Thyroid gland (tissue), 4 donors: ENCODE results near the gene IPMK. TPM values are rescaled to one million over a fixed set of nuclear protein-coding genes. Genes with fewer than 3 reads are reported as not detected.

Experiments used
- DNase-seq, 2 donors: peaks; one replicate each; pipeline ENCODE4 v3.0.0-alpha.2; 2019
- H3K27ac ChIP-seq, 3 donors: fragments of 200-600 bp; sonication (generic); 1 replicate in 2 of 3; 2 replicates in 1 of 3; pipeline ENCODE4 v1.5.1; 2016 to 2019; ENCODE audit warnings: mild to moderate bottlenecking in 1 of 3, moderate library complexity in 1 of 3
- H3K27me3 ChIP-seq: fragments of 200-600 bp; sonication (generic); one replicate; pipeline ENCODE4 v1.5.1; 2019
- H3K36me3 ChIP-seq, 2 donors: fragments of 200-600 bp; sonication (generic); one replicate each; pipeline ENCODE4 v1.5.1; 2016 to 2019
- H3K4me1 ChIP-seq, 2 donors: fragments of 200-600 bp; sonication (generic); one replicate each; pipeline ENCODE4 v1.5.1; 2017 to 2019
- H3K4me3 ChIP-seq, 3 donors: fragments of 200-600 bp; sonication (generic); replicated peaks in 1 of 3; 1 replicate in 2 of 3; 2 replicates in 1 of 3; pipeline ENCODE4 v1.5.1; 2016; ENCODE audit warnings: mild to moderate bottlenecking in 1 of 3
- H3K9me3 ChIP-seq: fragments of 200-600 bp; sonication (generic); one replicate; pipeline ENCODE4 v1.5.1; 2017
- POLR2A ChIP-seq, 2 donors: fragments of 450-650 bp; IDR thresholded peaks; one replicate each; pipeline ENCODE4 v1.6.1; 2017; ENCODE audit warnings: antibody characterized with exemption in 2 of 2, mild to moderate bottlenecking in 2 of 2, moderate library complexity in 1 of 2
- WGBS, 2 donors: methylation state at CpG; one replicate each; pipeline ENCODE4 v1.1.5; 2017; 5-methylcytosine and 5-hydroxymethylcytosine counted together
- intact Hi-C: fragments of 100-400 bp; cut with DNase I; formaldehyde crosslinking; loops from one replicate; pipeline ENCODE4 v1.15.1; 2023
- total RNA-seq, 4 donors: library from RNA; depleted of rRNA; stranded (reverse); fragments of >200 nt; gene quantifications; one replicate each; pipeline ENCODE4 v1.2.3, GENCODE V29; 2016
- TF ChIP-seq, protein P1 (sequence below), 6 experiments: fragments of 200-600 bp in 3 of 6; fragments of 450-650 bp in 3 of 6; sonication (generic) in 3 of 6; IDR thresholded peaks; one replicate each; pipeline ENCODE4 v1.5.1; 2016 to 2019; ENCODE audit warnings: antibody characterized with exemption in 6 of 6, mild to moderate bottlenecking in 2 of 6, inconsistent platforms in 1 of 6, moderate library complexity in 1 of 6

The IPMK gene
- 10 to 100 TPM in 1 of 4 donors, 1 to 10 TPM in 3; 6.3 to 11.7 (median 8.5) TPM for total RNA-seq

DNA sequence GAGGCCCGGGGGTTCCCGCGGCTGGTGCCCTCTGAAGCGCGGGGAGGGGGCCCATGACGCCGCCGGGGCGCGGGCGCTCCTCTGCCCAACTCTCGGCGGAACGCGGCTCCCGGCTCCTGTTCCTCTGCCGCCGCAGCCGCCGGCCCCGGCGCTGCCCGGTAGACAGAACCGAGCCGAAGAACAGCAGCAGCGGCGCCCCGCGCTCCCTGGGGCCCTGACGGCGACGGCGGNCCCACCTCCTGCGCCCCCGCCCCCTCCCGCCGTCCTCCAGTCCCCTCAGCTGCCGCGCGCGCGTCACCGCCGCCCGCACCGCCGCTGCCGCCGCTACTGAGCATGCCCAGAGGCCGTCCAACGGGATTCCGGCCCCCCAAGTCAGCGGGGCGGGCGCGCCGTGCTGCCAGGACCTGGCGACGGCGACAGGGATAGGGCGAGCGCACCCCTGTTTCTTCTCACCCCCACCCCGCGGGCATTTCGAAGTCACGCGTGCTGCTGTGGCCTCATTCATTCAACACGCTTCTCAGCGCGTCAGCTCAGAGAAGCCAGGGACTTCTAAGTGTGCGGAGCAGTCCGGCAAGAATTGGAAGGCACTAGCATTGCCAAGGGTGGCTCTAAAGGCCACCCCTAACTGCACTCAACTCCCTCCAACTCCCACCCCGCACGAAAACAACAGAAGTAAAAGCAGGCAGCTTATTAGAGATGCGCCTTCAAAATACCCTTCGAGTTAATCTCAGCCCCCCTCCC is at the start of gene IPMK:
Gene IPMK (minus strand): TSS at position 182 of the 741 bp plus-strand sequence. CDS start 283 bp downstream, outside the sequence.
- no peaks in the 10 kb centered on the region for H3K27me3 ChIP-seq
- WGBS, 2 donors = 1 to 3% methylated on average over 11 to 38 of the region's 76 CpGs
- no peaks in the 10 kb centered on the region for H3K36me3 ChIP-seq
- intact Hi-C loops = no loop called here
- H3K4me3 ChIP-seq = peak within 1 kb of the TSS; percentile 66 to 80 (median 78)
- TF ChIP-seq, protein P1, sequence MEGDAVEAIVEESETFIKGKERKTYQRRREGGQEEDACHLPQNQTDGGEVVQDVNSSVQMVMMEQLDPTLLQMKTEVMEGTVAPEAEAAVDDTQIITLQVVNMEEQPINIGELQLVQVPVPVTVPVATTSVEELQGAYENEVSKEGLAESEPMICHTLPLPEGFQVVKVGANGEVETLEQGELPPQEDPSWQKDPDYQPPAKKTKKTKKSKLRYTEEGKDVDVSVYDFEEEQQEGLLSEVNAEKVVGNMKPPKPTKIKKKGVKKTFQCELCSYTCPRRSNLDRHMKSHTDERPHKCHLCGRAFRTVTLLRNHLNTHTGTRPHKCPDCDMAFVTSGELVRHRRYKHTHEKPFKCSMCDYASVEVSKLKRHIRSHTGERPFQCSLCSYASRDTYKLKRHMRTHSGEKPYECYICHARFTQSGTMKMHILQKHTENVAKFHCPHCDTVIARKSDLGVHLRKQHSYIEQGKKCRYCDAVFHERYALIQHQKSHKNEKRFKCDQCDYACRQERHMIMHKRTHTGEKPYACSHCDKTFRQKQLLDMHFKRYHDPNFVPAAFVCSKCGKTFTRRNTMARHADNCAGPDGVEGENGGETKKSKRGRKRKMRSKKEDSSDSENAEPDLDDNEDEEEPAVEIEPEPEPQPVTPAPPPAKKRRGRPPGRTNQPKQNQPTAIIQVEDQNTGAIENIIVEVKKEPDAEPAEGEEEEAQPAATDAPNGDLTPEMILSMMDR (IDR thresholded peaks at IDR 0.05) = no peak
- peak; percentile 48 to 76 for TF ChIP-seq POLR2A (IDR thresholded peaks at IDR 0.05)
- peaks cover 0 to 7% of the 10 kb centered on the region in 2 donors for H3K4me1 ChIP-seq
- peak within 1 kb of the TSS; percentile 77 to 95 (median 94) for H3K27ac ChIP-seq
- no peaks in the 10 kb centered on the region for H3K9me3 ChIP-seq
- peak; percentile 96 for DNase-seq

DNA sequence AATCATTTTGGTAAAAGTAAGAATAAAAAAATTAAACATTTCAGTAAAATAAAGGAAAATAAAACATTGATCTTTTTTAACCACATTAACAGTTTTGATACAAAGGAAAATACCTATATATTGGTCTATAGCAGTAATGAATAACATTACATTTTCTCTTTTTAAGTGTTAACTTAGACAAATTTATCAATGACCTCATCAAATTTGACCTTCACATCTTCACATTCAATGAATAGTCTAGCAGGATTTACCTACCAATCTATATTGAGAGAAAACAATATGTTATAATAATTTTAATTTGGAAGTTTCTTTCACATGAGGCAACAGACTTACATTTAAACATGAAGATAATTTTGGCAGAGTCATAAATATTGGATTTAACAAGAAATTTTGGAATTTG is 49.2 kb upstream of the IPMK start:
- Histone ChIP-seq H3K4me3 (no peak overlapping the region), H3K27ac (no peak overlapping the region), H3K27me3 (no peaks in the 10 kb centered on the region), H3K4me1 (no peaks in the 10 kb centered on the region), H3K9me3 (no peaks in the 10 kb centered on the region), H3K36me3 (no peaks in the 10 kb centered on the region)
- no peak for DNase-seq
- intact Hi-C loops = no loop called here
- TF ChIP-seq, protein P1 (IDR thresholded peaks at IDR 0.05) = no peak
- no peak for TF ChIP-seq POLR2A (IDR thresholded peaks at IDR 0.05)

DNA sequence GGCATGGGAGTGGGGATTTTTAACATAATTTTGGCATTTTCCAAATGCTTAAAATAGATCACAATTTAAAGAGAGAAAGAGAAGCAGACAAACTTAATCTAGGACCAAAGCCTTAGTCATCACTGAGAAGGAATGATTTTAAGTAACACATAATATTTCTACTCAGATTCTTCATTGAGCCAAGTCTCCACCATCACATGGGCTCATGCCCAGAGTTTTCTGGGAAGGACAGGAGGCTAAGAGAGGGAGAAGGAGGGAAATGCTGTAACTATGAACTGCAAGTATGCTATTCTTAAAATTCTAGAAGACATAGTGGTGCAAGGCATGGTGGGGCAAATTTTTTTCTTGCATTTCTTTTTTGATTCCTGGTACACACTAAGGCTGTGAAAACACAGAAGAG is 43.3 kb upstream of the IPMK start:
- Histone ChIP-seq H3K36me3 (no peaks in the 10 kb centered on the region), H3K27me3 (no peaks in the 10 kb centered on the region), H3K4me1 (no peaks in the 10 kb centered on the region), H3K9me3 (no peaks in the 10 kb centered on the region), H3K4me3 (no peak overlapping the region), H3K27ac (no peak overlapping the region)
- no peak for TF ChIP-seq POLR2A (IDR thresholded peaks at IDR 0.05)
- TF ChIP-seq, protein P1 (IDR thresholded peaks at IDR 0.05) = no peak
- DNase-seq = no peak
- intact Hi-C loops = no loop called here

DNA sequence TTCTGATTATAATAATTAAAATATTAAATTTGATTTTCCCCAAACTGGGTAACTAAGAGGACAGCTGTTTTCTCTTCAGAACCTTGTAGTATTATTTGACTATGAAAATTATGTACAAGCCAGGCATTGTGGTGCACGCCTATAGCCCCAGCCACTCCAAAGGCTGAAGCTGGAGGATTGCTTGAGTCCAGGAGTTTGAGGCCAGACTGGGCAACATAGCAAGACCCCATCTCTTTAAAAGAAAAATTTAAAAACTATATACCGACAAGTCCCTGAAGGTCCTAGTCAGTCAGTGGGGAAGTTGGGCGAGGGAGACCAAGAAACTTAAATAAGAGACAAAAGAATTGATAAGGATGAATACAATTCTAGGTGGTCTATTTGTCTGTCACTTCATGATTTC is 40.0 kb upstream of the IPMK start:
- H3K27me3 ChIP-seq = no peaks in the 10 kb centered on the region
- WGBS, 2 donors = 90 to 92% methylated on average over 3 of the region's 3 CpGs
- intact Hi-C loops = loop anchor here (10.0 kb wide), 1 partner anchor 67 kb away; no protein-coding TSS in a partner anchor
- H3K4me1 ChIP-seq = no peaks in the 10 kb centered on the region
- TF ChIP-seq, protein P1 (IDR thresholded peaks at IDR 0.05) = no peak
- no peak overlapping the region for H3K4me3 ChIP-seq
- H3K36me3 ChIP-seq = no peaks in the 10 kb centered on the region
- no peak overlapping the region for H3K27ac ChIP-seq
- H3K9me3 ChIP-seq = no peaks in the 10 kb centered on the region
- DNase-seq = no peak

DNA sequence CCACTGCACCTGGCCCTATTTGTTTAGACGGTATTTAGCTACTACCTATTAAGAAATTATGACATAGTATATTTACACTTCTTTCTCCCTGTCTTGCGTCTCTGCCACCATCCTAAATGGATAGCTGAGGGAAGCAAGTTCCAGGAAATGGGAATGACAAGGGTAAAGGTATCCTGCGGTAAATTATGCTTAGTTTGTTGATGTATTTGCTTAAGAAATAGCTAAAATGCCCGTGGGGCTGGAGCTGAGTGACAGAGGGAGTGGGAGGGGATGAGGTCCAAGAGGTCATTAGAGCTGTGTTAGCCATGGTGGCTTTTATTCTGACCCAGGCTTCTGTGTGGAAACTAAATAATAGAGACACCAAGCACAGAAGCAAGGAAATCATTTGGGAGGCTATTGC is 38.1 kb upstream of the IPMK start:
- TF ChIP-seq, protein P1 (IDR thresholded peaks at IDR 0.05) = no peak
- no peak for TF ChIP-seq POLR2A (IDR thresholded peaks at IDR 0.05)
- Histone ChIP-seq H3K4me3 (no peak overlapping the region), H3K36me3 (no peaks in the 10 kb centered on the region), H3K27ac (no peak overlapping the region), H3K27me3 (no peaks in the 10 kb centered on the region), H3K4me1 (no peaks in the 10 kb centered on the region), H3K9me3 (no peaks in the 10 kb centered on the region)
- DNase-seq = no peak
- intact Hi-C loops = loop anchor here (10.0 kb wide), 1 partner anchor 69 kb away; no protein-coding TSS in a partner anchor
- WGBS, 2 donors = 53 to 57% methylated on average over 4 of the region's 4 CpGs
